HepG2 (cell line): ENCODE measurements around the gene RPL3. TPM values are rescaled to one million over a fixed set of nuclear protein-coding genes. Genes with fewer than 3 reads are reported as not detected.

Source experiments
- ATAC-seq: fragments of 200-7000 bp; cut with Tn5 transposase; 3 replicates; pipeline ENCODE4 v1.9.1; 2020; ENCODE audit warnings: mild to moderate bottlenecking, moderate library complexity
- BruUV-seq: library from RNA; stranded (reverse); fragments of 400-500 nt; replicated peaks from 2 replicates; lab custom pipeline; 2021; lab: Mats Ljungman, UMichigan
- CTCF ChIA-PET: fragments of 300-600 bp; formaldehyde crosslinking; extraction: SDS; loops from one replicate; lab custom pipeline; 2021; ENCODE audit warnings: low total read pairs, inconsistent platforms, low intra/inter-chr PET ratio; lab: Yijun Ruan, JAX
- POLR2A ChIA-PET: fragments of 350-600 bp; sonication (Branson Sonifier 250); formaldehyde crosslinking; loops from one replicate; lab custom pipeline; 2020; ENCODE audit warnings: antibody characterized with exemption, inconsistent platforms; lab: Yijun Ruan, JAX
- DNase-seq: peaks from one replicate; pipeline ENCODE4 v3.0.0-alpha.2; 2015; ENCODE audit warnings: low spot score
- FAIRE-seq: peaks from 3 replicates; lab custom pipeline; 2011; peaks lifted over from hg19 to GRCh38; lab: Jason Lieb, UNC
- H2AFZ ChIP-seq: one replicate; pipeline ENCODE4 v1.6.1; 2011; ENCODE audit warnings: low read length, inconsistent platforms
- H3K27ac ChIP-seq: fragments of 300-600 bp; 3 replicates; pipeline ENCODE4 v1.8.0; 2011; ENCODE audit warnings: mixed run types, mild to moderate bottlenecking, mixed read lengths, low read length, inconsistent platforms; ENCODE audit not compliant: insufficient read depth; ENCODE audit errors: extremely low read length
- H3K27me3 ChIP-seq, 2 experiments: fragments of 200-600 bp in 1 of 2; 2 replicates in 1 of 2; 3 replicates in 1 of 2; pipeline versions ENCODE4 v1.6.0 to v1.8.0; 2011; ENCODE audit warnings: low read length in 2 of 2, mild to moderate bottlenecking in 2 of 2, moderate library complexity in 2 of 2, inconsistent platforms in 1 of 2; ENCODE audit not compliant: insufficient read depth in 2 of 2, control insufficient read depth in 1 of 2
- H3K36me3 ChIP-seq, 2 experiments: fragments of 200-600 bp in 1 of 2; replicated peaks in 1 of 2; 2 replicates in 1 of 2; 3 replicates in 1 of 2; pipeline versions ENCODE4 v1.5.1 to v1.8.0; 2011; ENCODE audit warnings: low read length in 2 of 2, inconsistent platforms in 1 of 2; ENCODE audit not compliant: insufficient read depth in 2 of 2, control insufficient read depth in 1 of 2
- H3K4me1 ChIP-seq: 2 replicates; pipeline ENCODE4 v1.5.1; 2012; ENCODE audit warnings: low read length, inconsistent platforms; ENCODE audit not compliant: insufficient read depth
- H3K4me2 ChIP-seq: 2 replicates; pipeline ENCODE4 v1.6.0; 2011; ENCODE audit warnings: low read depth, low read length, inconsistent platforms
- H3K4me3 ChIP-seq, 3 experiments: fragments of 200-600 bp in 1 of 3; sonication (generic), shearing (Covaris generic) in 1 of 3; replicated peaks in 1 of 3; 2 replicates each; pipeline ENCODE4 v1.5.1; 2011 to 2016; ENCODE audit warnings: low read length in 3 of 3, inconsistent platforms in 2 of 3, low read depth in 2 of 3, mild to moderate bottlenecking in 2 of 3, control low read depth in 1 of 3, mixed read lengths in 1 of 3; ENCODE audit not compliant: insufficient read depth in 1 of 3
- H3K79me2 ChIP-seq: one replicate; pipeline ENCODE4 v1.6.1; 2011; ENCODE audit warnings: low read length, inconsistent platforms; ENCODE audit not compliant: insufficient read depth
- H3K9ac ChIP-seq: 2 replicates; pipeline ENCODE4 v1.6.0; 2011; ENCODE audit warnings: mild to moderate bottlenecking, low read depth, low read length, inconsistent platforms; ENCODE audit not compliant: insufficient read depth
- H3K9me3 ChIP-seq: 2 replicates; pipeline ENCODE4 v1.5.1; 2012; ENCODE audit warnings: mild to moderate bottlenecking, low read length
- H4K20me1 ChIP-seq: 2 replicates; pipeline ENCODE4 v1.6.0; 2011; ENCODE audit warnings: inconsistent platforms, mild to moderate bottlenecking, low read length, moderate library complexity; ENCODE audit not compliant: insufficient read depth
- SNAPC2 ChIP-seq: sonication (generic); formaldehyde crosslinking; IDR thresholded peaks from 2 replicates; pipeline ENCODE4 v1.8.1; 2022; ENCODE audit warnings: mild to moderate bottlenecking, missing genetic modification reagents
- ZFY ChIP-seq: sonication (generic); formaldehyde crosslinking; IDR thresholded peaks from 2 replicates; pipeline ENCODE4 v1.4.0; 2020; ENCODE audit warnings: missing genetic modification reagents
- ZMYM4 ChIP-seq: sonication (generic); formaldehyde crosslinking; IDR thresholded peaks from 2 replicates; pipeline ENCODE4 v1.8.1; 2023; ENCODE audit warnings: mild to moderate bottlenecking, missing genetic modification reagents
- ZNF768 ChIP-seq: sonication (generic); formaldehyde crosslinking; IDR thresholded peaks from 2 replicates; pipeline ENCODE4 v1.4.0; 2020; ENCODE audit warnings: missing genetic modification reagents
- WGBS: methylation state at CpG from one replicate; pipeline ENCODE4 v1.1.6; 2017; ENCODE audit warnings: low lambda C conversion rate; 5-methylcytosine and 5-hydroxymethylcytosine counted together
- in situ Hi-C: cut with HindIII; loops from 2 replicates; pipeline ENCODE4 v1.10.0; 2017; ENCODE audit warnings: low pct_unique_long_range_greater_than_20kb; ENCODE audit not compliant: extremely low pct_ligation_motif_present
- intact Hi-C: fragments of 100-400 bp; cut with micrococcal nuclease; formaldehyde crosslinking; loops from one replicate; pipeline ENCODE4 v1.10.0; 2022; ENCODE audit not compliant: unreplicated experiment
- polyA plus RNA-seq, 8 experiments: library from polyadenylated mRNA; depleted of rRNA in 3 of 8; stranded (reverse) in 7 of 8; unstranded in 1 of 8; fragments of >200 nt; fragmentation: Illumina TruSeq in 4 of 8; extraction: Trizol in 4 of 8; gene quantifications; 2 replicates each; pipeline versions ENCODE4 v1.2.1 to v1.2.3, GENCODE V29; 2011 to 2016; ENCODE audit warnings: low read depth in 4 of 8, missing spikeins in 1 of 8, mixed read lengths in 1 of 8; ENCODE audit not compliant: insufficient read depth in 1 of 8
- total RNA-seq, 5 experiments: library from RNA; depleted of rRNA; stranded (reverse); fragments of >200 nt; fragmentation: Illumina TruSeq; extraction: Trizol; gene quantifications; 2 replicates each; pipeline ENCODE4 v1.2.3, GENCODE V29; 2016; ENCODE audit warnings: low read depth in 1 of 5
- TF ChIP-seq, protein P1 (sequence below): sonication (generic); formaldehyde crosslinking; IDR thresholded peaks from 2 replicates; pipeline ENCODE4 v1.4.0; 2020; ENCODE audit warnings: mild to moderate bottlenecking, missing genetic modification reagents, borderline replicate concordance
- TF ChIP-seq, protein P2 (sequence below): sonication (generic); formaldehyde crosslinking; IDR thresholded peaks from 2 replicates; pipeline ENCODE4 v1.4.0; 2020; ENCODE audit warnings: low read depth, mild to moderate bottlenecking, missing genetic modification reagents
- TF ChIP-seq, protein P3 (sequence below): sonication (generic); formaldehyde crosslinking; IDR thresholded peaks from 2 replicates; pipeline ENCODE4 v1.8.0; 2022; ENCODE audit warnings: missing genetic modification reagents, mild to moderate bottlenecking, borderline replicate concordance
- TF ChIP-seq, protein P4 (sequence below): sonication (generic); formaldehyde crosslinking; IDR thresholded peaks from 2 replicates; pipeline ENCODE4 v1.4.0; 2020; ENCODE audit warnings: mild to moderate bottlenecking, missing genetic modification reagents

Gene RPL3
- total and polyA plus RNA-seq, 2 of the 13 experiments (the other 11 are each of a cell fraction or from before 2014, with no cell fraction given): 1,051 to 3,279 TPM

DNA sequence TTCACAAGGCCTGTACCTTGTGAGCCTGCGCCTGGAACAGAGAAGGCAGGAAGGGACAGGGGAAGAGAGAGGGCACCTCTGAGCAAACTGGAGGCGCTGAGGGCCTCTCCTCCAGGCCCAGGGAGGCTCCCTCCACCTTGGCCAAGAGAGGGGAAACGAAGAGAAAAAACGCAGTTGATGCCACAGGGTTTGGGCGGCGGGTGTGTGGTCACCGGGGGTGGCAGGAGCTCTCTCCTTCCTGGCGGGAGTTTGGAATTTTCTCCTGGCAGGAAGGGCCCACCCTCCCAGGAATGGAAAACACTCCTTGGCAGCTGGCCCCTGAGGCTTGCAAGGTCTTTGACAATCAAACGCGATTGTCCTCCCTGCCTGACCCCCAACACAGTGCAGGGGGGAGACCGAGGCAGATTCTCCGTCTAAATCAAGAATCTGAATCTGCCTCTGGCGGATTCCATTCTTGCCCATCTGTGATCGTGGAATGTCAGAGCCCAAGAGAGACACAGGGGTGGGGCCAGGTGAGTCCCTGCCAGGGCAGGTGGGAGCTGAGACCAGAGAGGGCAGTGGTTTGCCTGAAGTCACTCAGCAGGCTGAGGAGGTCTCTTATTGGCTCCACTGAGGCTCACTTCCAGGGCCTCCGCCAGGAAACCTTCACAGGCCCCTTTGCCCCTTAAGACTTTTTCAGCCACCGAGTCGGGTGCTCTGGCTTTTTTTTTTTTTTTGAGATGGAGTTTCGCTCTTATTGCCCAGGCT is 21.0 kb downstream of the RPL3 start:
- DNase-seq (no peak), ATAC-seq (peak; percentile 29), FAIRE-seq (no peak)
- no TSS peak for BruUV-seq
- H4K20me1 ChIP-seq: no peaks in the 10 kb centered on the region
- no peaks in the 10 kb centered on the region for H3K79me2 ChIP-seq
- no peaks in the 10 kb centered on the region; a peak in 2 of 5 replicates for H3K27me3 ChIP-seq
- intact Hi-C loops: loop anchor here (5.0 kb wide), 1 partner anchor 56 kb away; the partner anchor contains the start of gene PDGFB
- peak overlapping the region; percentile 26 to 66 (median 41) for H3K4me3 ChIP-seq
- in situ Hi-C loops: no loop called here
- H3K4me2 ChIP-seq: peak overlapping the region; percentile 82
- 34% methylated on average over 8 of the region's 18 CpGs for WGBS
- peak overlapping the region; percentile 37; the same call in 1 of the 2 replicates for H3K9ac ChIP-seq
- peaks cover 100% of the 10 kb centered on the region for H3K4me1 ChIP-seq
- ChIA-PET CTCF (no interaction called here), POLR2A (interaction anchor here (1.3 to 4.5 kb wide), 2 partner anchors 20 to 53 kb away, joined by 3 to 40 read pairs; partner anchors contain the start of genes PDGFB and RPL3)
- peak overlapping the region; percentile 42 for H3K27ac ChIP-seq
- H3K36me3 ChIP-seq: no peaks in the 10 kb centered on the region
- no peak overlapping the region for H2AFZ ChIP-seq
- H3K9me3 ChIP-seq: no peaks in the 10 kb centered on the region
- TF ChIP-seq, protein P1, sequence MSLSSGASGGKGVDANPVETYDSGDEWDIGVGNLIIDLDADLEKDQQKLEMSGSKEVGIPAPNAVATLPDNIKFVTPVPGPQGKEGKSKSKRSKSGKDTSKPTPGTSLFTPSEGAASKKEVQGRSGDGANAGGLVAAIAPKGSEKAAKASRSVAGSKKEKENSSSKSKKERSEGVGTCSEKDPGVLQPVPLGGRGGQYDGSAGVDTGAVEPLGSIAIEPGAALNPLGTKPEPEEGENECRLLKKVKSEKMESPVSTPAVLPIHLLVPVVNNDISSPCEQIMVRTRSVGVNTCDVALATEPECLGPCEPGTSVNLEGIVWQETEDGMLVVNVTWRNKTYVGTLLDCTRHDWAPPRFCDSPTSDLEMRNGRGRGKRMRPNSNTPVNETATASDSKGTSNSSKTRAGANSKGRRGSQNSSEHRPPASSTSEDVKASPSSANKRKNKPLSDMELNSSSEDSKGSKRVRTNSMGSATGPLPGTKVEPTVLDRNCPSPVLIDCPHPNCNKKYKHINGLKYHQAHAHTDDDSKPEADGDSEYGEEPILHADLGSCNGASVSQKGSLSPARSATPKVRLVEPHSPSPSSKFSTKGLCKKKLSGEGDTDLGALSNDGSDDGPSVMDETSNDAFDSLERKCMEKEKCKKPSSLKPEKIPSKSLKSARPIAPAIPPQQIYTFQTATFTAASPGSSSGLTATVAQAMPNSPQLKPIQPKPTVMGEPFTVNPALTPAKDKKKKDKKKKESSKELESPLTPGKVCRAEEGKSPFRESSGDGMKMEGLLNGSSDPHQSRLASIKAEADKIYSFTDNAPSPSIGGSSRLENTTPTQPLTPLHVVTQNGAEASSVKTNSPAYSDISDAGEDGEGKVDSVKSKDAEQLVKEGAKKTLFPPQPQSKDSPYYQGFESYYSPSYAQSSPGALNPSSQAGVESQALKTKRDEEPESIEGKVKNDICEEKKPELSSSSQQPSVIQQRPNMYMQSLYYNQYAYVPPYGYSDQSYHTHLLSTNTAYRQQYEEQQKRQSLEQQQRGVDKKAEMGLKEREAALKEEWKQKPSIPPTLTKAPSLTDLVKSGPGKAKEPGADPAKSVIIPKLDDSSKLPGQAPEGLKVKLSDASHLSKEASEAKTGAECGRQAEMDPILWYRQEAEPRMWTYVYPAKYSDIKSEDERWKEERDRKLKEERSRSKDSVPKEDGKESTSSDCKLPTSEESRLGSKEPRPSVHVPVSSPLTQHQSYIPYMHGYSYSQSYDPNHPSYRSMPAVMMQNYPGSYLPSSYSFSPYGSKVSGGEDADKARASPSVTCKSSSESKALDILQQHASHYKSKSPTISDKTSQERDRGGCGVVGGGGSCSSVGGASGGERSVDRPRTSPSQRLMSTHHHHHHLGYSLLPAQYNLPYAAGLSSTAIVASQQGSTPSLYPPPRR: peak; percentile 5; the same call in 1 of the 2 replicates
- TF ChIP-seq, protein P2, sequence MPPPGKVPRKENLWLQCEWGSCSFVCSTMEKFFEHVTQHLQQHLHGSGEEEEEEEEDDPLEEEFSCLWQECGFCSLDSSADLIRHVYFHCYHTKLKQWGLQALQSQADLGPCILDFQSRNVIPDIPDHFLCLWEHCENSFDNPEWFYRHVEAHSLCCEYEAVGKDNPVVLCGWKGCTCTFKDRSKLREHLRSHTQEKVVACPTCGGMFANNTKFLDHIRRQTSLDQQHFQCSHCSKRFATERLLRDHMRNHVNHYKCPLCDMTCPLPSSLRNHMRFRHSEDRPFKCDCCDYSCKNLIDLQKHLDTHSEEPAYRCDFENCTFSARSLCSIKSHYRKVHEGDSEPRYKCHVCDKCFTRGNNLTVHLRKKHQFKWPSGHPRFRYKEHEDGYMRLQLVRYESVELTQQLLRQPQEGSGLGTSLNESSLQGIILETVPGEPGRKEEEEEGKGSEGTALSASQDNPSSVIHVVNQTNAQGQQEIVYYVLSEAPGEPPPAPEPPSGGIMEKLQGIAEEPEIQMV (CRISPR knock-in tag): 0 out of 2 replicates have a peak, but pooled peaks have one; percentile 26
- TF ChIP-seq, protein P3, sequence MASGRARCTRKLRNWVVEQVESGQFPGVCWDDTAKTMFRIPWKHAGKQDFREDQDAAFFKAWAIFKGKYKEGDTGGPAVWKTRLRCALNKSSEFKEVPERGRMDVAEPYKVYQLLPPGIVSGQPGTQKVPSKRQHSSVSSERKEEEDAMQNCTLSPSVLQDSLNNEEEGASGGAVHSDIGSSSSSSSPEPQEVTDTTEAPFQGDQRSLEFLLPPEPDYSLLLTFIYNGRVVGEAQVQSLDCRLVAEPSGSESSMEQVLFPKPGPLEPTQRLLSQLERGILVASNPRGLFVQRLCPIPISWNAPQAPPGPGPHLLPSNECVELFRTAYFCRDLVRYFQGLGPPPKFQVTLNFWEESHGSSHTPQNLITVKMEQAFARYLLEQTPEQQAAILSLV (CRISPR knock-in tag): 0 out of 2 replicates have a peak, but pooled peaks have one; percentile 17
- TF ChIP-seq ZFY: 0 out of 2 replicates have a peak, but pooled peaks have one; percentile 8
- 0 out of 2 replicates have a peak, but pooled peaks have one; percentile 12 for TF ChIP-seq SNAPC2 (CRISPR knock-in tag)
- TF ChIP-seq ZMYM4: no peak
- peak; percentile 96 for TF ChIP-seq ZNF768 (CRISPR knock-in tag)
- TF ChIP-seq, protein P4, sequence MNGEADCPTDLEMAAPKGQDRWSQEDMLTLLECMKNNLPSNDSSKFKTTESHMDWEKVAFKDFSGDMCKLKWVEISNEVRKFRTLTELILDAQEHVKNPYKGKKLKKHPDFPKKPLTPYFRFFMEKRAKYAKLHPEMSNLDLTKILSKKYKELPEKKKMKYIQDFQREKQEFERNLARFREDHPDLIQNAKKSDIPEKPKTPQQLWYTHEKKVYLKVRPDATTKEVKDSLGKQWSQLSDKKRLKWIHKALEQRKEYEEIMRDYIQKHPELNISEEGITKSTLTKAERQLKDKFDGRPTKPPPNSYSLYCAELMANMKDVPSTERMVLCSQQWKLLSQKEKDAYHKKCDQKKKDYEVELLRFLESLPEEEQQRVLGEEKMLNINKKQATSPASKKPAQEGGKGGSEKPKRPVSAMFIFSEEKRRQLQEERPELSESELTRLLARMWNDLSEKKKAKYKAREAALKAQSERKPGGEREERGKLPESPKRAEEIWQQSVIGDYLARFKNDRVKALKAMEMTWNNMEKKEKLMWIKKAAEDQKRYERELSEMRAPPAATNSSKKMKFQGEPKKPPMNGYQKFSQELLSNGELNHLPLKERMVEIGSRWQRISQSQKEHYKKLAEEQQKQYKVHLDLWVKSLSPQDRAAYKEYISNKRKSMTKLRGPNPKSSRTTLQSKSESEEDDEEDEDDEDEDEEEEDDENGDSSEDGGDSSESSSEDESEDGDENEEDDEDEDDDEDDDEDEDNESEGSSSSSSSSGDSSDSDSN (CRISPR knock-in tag): 0 out of 2 replicates have a peak, but pooled peaks have one; percentile 19
